ENCODE results near the gene REPIN1. TPM values are rescaled to one million over a fixed set of nuclear protein-coding genes. Genes with fewer than 3 reads are reported as not detected.

The REPIN1 gene
- total and polyA plus RNA-seq, 10 donors, result 47.9 to 126 (median 111) TPM

DNA sequence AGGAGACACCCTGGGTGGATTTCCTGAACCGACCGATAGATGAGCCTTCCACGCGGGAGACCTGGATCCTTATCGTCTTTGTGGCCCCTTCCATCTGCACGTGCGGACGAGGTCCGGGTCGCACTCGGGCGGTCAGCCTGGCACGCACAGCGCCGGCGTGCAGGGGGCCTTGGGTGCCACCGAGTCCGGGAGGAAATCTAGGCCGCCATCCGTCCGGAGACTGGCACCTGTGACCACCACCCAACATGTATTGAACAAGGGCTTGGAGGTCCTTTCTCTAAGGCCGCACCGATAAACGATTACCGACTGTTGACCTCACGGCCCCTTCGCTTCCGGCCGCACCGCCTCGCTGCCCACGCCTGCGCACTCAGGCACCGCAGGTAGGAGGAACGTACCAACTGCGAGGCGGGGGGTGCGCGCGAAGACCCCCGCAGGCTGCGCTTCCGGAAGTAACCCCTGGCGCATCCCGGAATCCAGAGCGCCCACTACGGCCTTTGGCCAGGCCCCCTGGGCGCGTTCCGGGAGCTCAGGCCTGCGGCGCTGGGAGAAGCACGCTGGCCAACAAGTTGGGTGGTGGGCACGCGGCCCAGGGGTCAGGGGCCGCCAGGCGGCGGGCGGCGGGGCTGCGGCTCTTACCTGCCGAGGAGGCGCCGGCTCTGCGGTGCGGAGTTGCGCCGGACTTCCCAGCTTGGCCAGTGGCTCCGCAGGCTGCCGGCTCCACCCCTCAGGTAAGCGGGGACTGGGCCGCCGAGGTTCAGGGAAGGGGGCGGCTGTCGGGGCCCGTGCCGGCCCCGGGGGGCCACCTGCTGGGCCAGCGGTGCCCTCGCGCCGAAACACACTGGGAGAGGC, 45.6 kb upstream of the REPIN1 start, which contains the start of the genes ACTR3C and LRRC61:
Gene ACTR3C (minus strand): TSS at position 713 of the 849 bp plus-strand sequence. CDS start 28,249 bp downstream, outside the sequence.
Gene LRRC61 (plus strand): TSS at position 523 of the 849 bp plus-strand sequence. CDS start 13,507 bp downstream, outside the sequence.
- H3K4me1 ChIP-seq, result peaks cover 10 to 70% (median 38%) of the 10 kb centered on the region in 6 donors

DNA sequence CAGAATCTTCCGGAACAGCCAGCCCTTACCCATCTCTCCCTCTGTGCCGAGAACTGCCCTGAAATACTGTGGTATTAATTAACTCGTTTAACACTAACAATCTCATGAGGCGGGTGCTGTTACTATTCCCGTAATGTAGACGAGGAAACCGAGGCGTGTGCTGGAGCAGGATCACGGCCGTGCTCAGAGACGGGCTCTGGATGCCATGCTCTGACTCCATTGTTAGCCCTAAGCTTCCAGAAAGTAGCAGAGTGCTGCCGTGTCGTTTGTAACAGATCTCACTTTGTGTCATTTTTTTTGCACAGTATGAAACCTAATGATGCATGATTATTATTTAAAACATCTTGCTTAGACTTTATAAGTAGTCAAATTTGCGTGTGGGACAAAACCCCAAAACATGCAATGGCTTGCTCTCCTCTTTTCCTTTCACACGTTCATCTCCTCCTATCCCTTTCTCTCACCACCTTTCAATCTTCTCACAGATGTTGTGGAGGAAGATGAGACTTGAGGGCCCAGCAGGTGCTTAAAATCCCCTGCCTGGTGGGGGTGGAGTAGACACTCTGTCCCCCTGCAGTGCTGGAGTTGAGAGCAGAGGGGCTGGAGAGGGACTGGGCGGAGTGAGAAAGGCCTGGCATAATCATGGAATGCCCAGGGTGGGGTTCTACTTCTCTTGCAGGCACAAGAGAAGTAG, 44.8 kb upstream of the REPIN1 start:
- no peak for DNase-seq
- peaks cover 0 to 35% (median 12%) of the 10 kb centered on the region in 6 donors for H3K36me3 ChIP-seq
- H3K9me3 ChIP-seq, result no peaks in the 10 kb centered on the region
- H3K27me3 ChIP-seq (replicated peaks in 1 of 7), result peaks cover 0 to 4% (median 0%) of the 10 kb centered on the region in 7 donors
- intact Hi-C loops (cut with DNase I; ENCODE audit: low total_unique reads), result no loop called here
- WGBS, 5 donors, result 13 to 19% (median 14%) methylated on average over 16 of the region's 16 CpGs
- H3K4me3 ChIP-seq, result peak overlapping the region; percentile 46 to 75 (median 62)
- peaks cover 10 to 68% (median 38%) of the 10 kb centered on the region in 6 donors for H3K4me1 ChIP-seq
- H3K27ac ChIP-seq, result peak overlapping the region; percentile 84 to 95 (median 92)
- no peak for TF ChIP-seq POLR2AphosphoS5 (IDR thresholded peaks at IDR 0.05)
- no peak for TF ChIP-seq POLR2A (IDR thresholded peaks at IDR 0.05)
- TF ChIP-seq, protein P1, sequence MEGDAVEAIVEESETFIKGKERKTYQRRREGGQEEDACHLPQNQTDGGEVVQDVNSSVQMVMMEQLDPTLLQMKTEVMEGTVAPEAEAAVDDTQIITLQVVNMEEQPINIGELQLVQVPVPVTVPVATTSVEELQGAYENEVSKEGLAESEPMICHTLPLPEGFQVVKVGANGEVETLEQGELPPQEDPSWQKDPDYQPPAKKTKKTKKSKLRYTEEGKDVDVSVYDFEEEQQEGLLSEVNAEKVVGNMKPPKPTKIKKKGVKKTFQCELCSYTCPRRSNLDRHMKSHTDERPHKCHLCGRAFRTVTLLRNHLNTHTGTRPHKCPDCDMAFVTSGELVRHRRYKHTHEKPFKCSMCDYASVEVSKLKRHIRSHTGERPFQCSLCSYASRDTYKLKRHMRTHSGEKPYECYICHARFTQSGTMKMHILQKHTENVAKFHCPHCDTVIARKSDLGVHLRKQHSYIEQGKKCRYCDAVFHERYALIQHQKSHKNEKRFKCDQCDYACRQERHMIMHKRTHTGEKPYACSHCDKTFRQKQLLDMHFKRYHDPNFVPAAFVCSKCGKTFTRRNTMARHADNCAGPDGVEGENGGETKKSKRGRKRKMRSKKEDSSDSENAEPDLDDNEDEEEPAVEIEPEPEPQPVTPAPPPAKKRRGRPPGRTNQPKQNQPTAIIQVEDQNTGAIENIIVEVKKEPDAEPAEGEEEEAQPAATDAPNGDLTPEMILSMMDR (IDR thresholded peaks at IDR 0.05 in 8 of 11, conservative IDR thresholded peaks at IDR 0.05 in 3 of 11), result no peak

More for the DNA sequence above, 45.6 kb upstream of the REPIN1 start, which contains the start of the genes ACTR3C and LRRC61:
- no peaks in the 10 kb centered on the region for H3K9me3 ChIP-seq
- intact Hi-C loops (cut with DNase I; ENCODE audit: low total_unique reads), result no loop called here
- TF ChIP-seq POLR2A (IDR thresholded peaks at IDR 0.05) (no peak), POLR2AphosphoS5 (IDR thresholded peaks at IDR 0.05) (peak; percentile 85 to 90 (median 86))
- TF ChIP-seq, protein P1 (IDR thresholded peaks at IDR 0.05 in 8 of 11, conservative IDR thresholded peaks at IDR 0.05 in 3 of 11), result peak in 8 of 11 experiments; percentile 9 to 49 (median 30)
- 3 to 19% (median 6%) methylated on average over 21 to 82 of the region's 82 CpGs for WGBS, 5 donors
- peaks cover 0 to 27% (median 8%) of the 10 kb centered on the region in 6 donors for H3K36me3 ChIP-seq
- peaks cover 0 to 4% (median 0%) of the 10 kb centered on the region in 7 donors for H3K27me3 ChIP-seq (replicated peaks in 1 of 7)
- H3K4me3 ChIP-seq, result peak within 1 kb of the TSS; percentile 46 to 75 (median 62)
- H3K27ac ChIP-seq, result peak within 1 kb of the TSS; percentile 84 to 95 (median 92)
- DNase-seq, result peak; percentile 93

DNA sequence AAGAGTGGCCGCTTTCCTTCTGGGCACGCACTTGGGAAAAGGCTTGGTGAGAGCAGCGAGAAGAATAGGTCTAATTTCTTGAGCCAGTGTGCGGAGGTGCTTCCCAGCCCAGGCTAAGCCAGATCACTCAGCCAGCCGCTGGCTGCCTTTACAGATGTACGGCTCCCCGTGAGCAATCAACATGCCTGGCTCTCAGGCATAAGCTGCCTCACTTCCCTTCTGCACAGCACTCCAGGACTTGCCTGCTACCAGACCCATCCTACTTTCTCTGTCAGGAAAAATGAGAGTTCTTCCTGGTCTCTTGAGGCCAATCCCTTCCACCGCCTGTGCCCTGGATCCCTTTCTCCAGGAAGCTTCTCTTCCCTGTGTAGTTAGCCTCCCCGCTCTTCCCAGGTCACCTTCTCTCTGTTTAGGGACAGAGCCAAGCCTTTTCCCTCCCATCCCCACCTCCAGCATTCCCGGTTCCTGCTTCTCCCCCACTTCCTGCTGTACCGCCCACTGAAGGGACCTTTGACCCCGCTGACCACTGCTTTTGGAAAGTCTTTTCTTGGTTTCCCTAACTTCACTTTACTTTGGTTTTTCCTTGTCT, 44.2 kb upstream of the REPIN1 start:
- no peak for DNase-seq
- no peak for TF ChIP-seq POLR2AphosphoS5 (IDR thresholded peaks at IDR 0.05)
- Histone ChIP-seq H3K9me3 (no peaks in the 10 kb centered on the region), H3K36me3 (peaks cover 0 to 41% (median 18%) of the 10 kb centered on the region in 6 donors), H3K4me3 (peak overlapping the region in 4 of 8 donors; percentile 61 to 75 (median 66)), H3K27ac (peak overlapping the region in 7 of 8 donors; percentile 58 to 95 (median 93)), H3K27me3 (replicated peaks in 1 of 7) (peaks cover 0 to 4% (median 0%) of the 10 kb centered on the region in 7 donors), H3K4me1 (peaks cover 10 to 62% (median 38%) of the 10 kb centered on the region in 6 donors)
- intact Hi-C loops (cut with DNase I; ENCODE audit: low total_unique reads), result no loop called here
- WGBS, 5 donors, result 65 to 80% (median 75%) methylated on average over 11 to 12 of the region's 12 CpGs

DNA sequence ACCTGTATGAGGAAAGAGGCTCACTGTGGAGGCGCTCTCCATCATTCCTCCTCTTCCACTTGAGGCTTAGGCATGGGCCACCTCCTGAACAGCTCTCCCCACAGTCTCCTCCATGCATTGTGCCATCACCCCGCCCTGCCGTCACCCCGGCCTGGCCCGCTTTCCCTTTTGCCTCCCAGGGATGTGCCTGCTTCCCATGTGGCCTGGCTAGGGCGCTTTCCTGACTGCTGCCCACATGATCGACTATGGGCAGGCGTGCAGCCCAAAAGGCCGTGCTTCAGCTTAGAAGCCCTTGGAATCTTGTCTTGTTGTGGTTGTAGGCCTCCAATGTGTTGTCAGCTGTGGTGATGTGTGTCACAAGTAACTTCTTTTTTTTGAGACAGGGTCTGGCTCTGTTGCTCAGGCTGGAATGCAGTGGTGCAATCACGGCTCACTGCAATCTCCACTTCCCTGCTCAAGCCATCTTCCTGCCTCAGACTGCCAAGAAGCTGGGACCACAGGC, 43.5 kb upstream of the REPIN1 start:
- DNase-seq, result peak; percentile 80
- Histone ChIP-seq H3K27ac (peak overlapping the region in 7 of 8 donors; percentile 58 to 95 (median 93)), H3K4me1 (peaks cover 10 to 55% (median 38%) of the 10 kb centered on the region in 6 donors), H3K27me3 (replicated peaks in 1 of 7) (peaks cover 0 to 4% (median 0%) of the 10 kb centered on the region in 7 donors), H3K9me3 (no peaks in the 10 kb centered on the region), H3K36me3 (peaks cover 0 to 48% (median 22%) of the 10 kb centered on the region in 6 donors), H3K4me3 (peak overlapping the region in 1 of 8 donors; percentile 75)
- WGBS, 5 donors, result 56 to 86% (median 74%) methylated on average over 10 of the region's 10 CpGs
- intact Hi-C loops (cut with DNase I; ENCODE audit: low total_unique reads), result no loop called here
- TF ChIP-seq POLR2A (IDR thresholded peaks at IDR 0.05) (no peak), POLR2AphosphoS5 (IDR thresholded peaks at IDR 0.05) (peak in 2 of 3 donors; percentile 35 to 46)
- TF ChIP-seq, protein P1 (IDR thresholded peaks at IDR 0.05 in 8 of 11, conservative IDR thresholded peaks at IDR 0.05 in 3 of 11), result no peak

All from spleen (tissue), 11 donors.